ENCODE measurements around the gene PCSK5. TPM values are rescaled to one million over a fixed set of nuclear protein-coding genes. Genes with fewer than 3 reads are reported as not detected.
A peak's percentile ranks its signal among the peaks of the same experiment; 100 is the strongest.
"Not testable (repeated sequence)": the region's sequence is repeated elsewhere in the genome, so short reads cannot be mapped to it uniquely, and the experiment has no call there.

The PCSK5 gene
- total and polyA plus RNA-seq, 2 donors (not counting 3 experiments of a cell fraction or from before 2014, with no cell fraction given), result 2.6 to 4.8 TPM

DNA sequence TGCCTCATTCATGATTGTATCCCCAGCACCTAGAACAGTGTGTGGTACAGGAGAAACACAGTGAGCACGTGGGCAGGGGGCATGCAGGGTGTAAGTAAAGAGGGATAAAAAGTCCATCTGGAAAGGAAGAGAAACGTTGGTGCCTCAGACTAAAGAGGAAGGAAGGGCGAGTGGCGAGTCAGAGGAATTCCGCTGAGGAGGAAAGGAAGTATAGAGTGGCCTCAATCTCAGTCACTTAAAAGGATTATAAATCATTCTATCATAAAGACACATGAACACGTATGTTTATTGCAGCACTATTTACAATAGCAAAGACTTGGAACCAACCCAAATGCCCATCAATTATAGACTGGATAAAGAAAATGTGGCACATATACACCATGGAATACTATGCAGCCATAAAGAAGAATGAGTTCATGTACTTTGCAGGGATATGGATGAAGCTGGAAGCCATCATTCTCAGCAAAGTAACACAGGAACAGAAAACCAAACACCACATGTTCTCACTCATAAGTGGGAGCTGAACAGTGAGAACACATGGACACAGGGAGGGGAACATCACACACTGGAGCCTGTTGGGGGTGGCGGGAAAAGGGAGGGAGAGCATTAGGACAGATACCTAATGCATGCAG, 10.5 kb downstream of the PCSK5 start:
- H3K9me3 ChIP-seq (replicated peaks; ENCODE audit: control insufficient read depth, insufficient read depth, low read length); H3K27me3 ChIP-seq (ENCODE audit: control insufficient read depth in 2 of 2, insufficient read depth in 2 of 2, low read length in 2 of 2); DNase-seq (ENCODE audit: low read depth, low spot score); H3K36me3 ChIP-seq (ENCODE audit: control insufficient read depth in 2 of 2, extremely low read depth in 1 of 2, insufficient read depth in 2 of 2, low read length in 2 of 2); H3K4me1 ChIP-seq (ENCODE audit: control insufficient read depth, extremely low read depth, insufficient read depth, low read length); POLR2A ChIA-PET; intact Hi-C loops (cut with micrococcal nuclease); H4K20me1 ChIP-seq (replicated peaks; ENCODE audit: control insufficient read depth, extremely low read depth, insufficient read depth, low read length); H3K27ac ChIP-seq (ENCODE audit: insufficient read depth, low read depth, low read length); H3K4me3 ChIP-seq (replicated peaks in 1 of 3; ENCODE audit: insufficient read depth in 1 of 3, low read depth in 1 of 3, low read length in 3 of 3); H2AFZ ChIP-seq (ENCODE audit: low read depth, low read length); H3K4me2 ChIP-seq (ENCODE audit: insufficient read depth, low read length); dilution Hi-C loops (cut with MboI; ENCODE audit: extremely low pct_ligation_motif_present, low sequenced_read_pairs); CTCF ChIA-PET; H3K9me1 ChIP-seq (replicated peaks; ENCODE audit: control insufficient read depth, extremely low read depth, insufficient read depth, low read length); H3K79me2 ChIP-seq (ENCODE audit: control insufficient read depth, insufficient read depth, low read length); FAIRE-seq; BruUV-seq (replicated peaks); H3K9ac ChIP-seq (replicated peaks; ENCODE audit: extremely low read depth, insufficient read depth, low read length): not testable (repeated sequence)

DNA sequence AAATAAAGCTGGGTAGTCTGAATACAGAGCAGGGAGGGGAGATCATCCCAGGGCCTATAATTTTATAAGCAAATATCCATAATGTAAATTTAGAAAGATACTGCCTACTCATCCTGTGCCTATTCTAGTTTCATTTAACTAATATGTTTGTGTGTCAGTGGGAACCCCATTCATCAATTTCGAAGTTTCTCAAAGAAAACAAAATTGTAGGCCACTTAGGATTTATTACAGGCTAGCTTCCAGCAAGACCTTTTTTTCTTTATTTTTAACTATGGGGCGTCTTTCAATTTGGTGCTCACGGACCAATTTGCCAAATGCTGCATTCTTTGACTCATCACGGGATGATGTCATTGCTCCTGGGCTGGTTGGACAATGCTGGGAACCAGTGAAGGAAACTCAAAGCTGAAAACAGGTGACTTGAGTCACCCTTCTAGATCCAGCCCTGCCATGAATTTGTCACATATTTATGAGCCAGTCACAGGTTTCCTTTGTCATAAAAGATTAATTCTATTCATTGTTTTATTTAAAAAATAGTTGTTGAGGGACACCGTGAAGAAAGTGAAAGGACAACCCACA, 13.4 kb downstream of the PCSK5 start:
- Histone ChIP-seq H3K27me3 (ENCODE audit: control insufficient read depth in 2 of 2, insufficient read depth in 2 of 2, low read length in 2 of 2) (no peaks in the 10 kb centered on the region), H2AFZ (ENCODE audit: low read depth, low read length) (no peak overlapping the region), H4K20me1 (replicated peaks; ENCODE audit: control insufficient read depth, extremely low read depth, insufficient read depth, low read length) (no peaks in the 10 kb centered on the region), H3K9me3 (replicated peaks; ENCODE audit: control insufficient read depth, insufficient read depth, low read length) (no peaks in the 10 kb centered on the region), H3K27ac (ENCODE audit: insufficient read depth, low read depth, low read length) (no peak overlapping the region), H3K36me3 (ENCODE audit: control insufficient read depth in 2 of 2, extremely low read depth in 1 of 2, insufficient read depth in 2 of 2, low read length in 2 of 2) (no peaks in the 10 kb centered on the region), H3K4me3 (replicated peaks in 1 of 3; ENCODE audit: insufficient read depth in 1 of 3, low read depth in 1 of 3, low read length in 3 of 3) (no peak overlapping the region), H3K4me1 (ENCODE audit: control insufficient read depth, extremely low read depth, insufficient read depth, low read length) (peaks cover 2% of the 10 kb centered on the region), H3K9ac (replicated peaks; ENCODE audit: extremely low read depth, insufficient read depth, low read length) (no peak overlapping the region), H3K4me2 (ENCODE audit: insufficient read depth, low read length) (no peak overlapping the region), H3K79me2 (ENCODE audit: control insufficient read depth, insufficient read depth, low read length) (no peaks in the 10 kb centered on the region), H3K9me1 (replicated peaks; ENCODE audit: control insufficient read depth, extremely low read depth, insufficient read depth, low read length) (no peaks in the 10 kb centered on the region)
- dilution Hi-C loops (cut with MboI; ENCODE audit: extremely low pct_ligation_motif_present, low sequenced_read_pairs) (no loop called here), intact Hi-C loops (cut with micrococcal nuclease) (no loop called here)
- DNase-seq (ENCODE audit: low read depth, low spot score) (peak; percentile 61), FAIRE-seq (peak; percentile 58)
- BruUV-seq (replicated peaks), result no TSS peak
- POLR2A ChIA-PET, result interaction anchor here (0.6 kb wide), 1 partner anchor 446 kb away, joined by 3 read pairs; no protein-coding TSS in a partner anchor
- CTCF ChIA-PET, result no interaction called here
- TF ChIP-seq JUN (IDR thresholded peaks at IDR 0.05; ENCODE audit: borderline replicate concordance, insufficient read depth, insufficient read length, low read depth), result peak; percentile 75
- TF ChIP-seq, protein P1, sequence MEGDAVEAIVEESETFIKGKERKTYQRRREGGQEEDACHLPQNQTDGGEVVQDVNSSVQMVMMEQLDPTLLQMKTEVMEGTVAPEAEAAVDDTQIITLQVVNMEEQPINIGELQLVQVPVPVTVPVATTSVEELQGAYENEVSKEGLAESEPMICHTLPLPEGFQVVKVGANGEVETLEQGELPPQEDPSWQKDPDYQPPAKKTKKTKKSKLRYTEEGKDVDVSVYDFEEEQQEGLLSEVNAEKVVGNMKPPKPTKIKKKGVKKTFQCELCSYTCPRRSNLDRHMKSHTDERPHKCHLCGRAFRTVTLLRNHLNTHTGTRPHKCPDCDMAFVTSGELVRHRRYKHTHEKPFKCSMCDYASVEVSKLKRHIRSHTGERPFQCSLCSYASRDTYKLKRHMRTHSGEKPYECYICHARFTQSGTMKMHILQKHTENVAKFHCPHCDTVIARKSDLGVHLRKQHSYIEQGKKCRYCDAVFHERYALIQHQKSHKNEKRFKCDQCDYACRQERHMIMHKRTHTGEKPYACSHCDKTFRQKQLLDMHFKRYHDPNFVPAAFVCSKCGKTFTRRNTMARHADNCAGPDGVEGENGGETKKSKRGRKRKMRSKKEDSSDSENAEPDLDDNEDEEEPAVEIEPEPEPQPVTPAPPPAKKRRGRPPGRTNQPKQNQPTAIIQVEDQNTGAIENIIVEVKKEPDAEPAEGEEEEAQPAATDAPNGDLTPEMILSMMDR (IDR thresholded peaks at IDR 0.05; ENCODE audit: extremely low read depth in 1 of 2, insufficient read depth in 1 of 2, low read depth in 1 of 2, low read length in 2 of 2), result no peak
- TF ChIP-seq FOS (IDR thresholded peaks at IDR 0.05; ENCODE audit: borderline replicate concordance, insufficient read depth, low read length), result peak; percentile 67
